HAP-1 (cell line): ENCODE data around the gene FNIP2.
A peak's percentile ranks its signal among the peaks of the same experiment; 100 is the strongest.
"Not testable (repeated sequence)": the region's sequence is repeated elsewhere in the genome, so short reads cannot be mapped to it uniquely, and the experiment has no call there.

ENCODE experiments used
- DNase-seq, 2 experiments: peaks; one replicate each; pipeline ENCODE4 v3.0.0-alpha.2; 2016 to 2020; ENCODE audit warnings: low spot score in 2 of 2
- H3K27me3 ChIP-seq: fragments of 250-450 bp; sonication (Bioruptor Pico); 2 replicates; pipeline ENCODE4 v1.5.1; 2020; ENCODE audit warnings: low read depth, mild to moderate bottlenecking, moderate library complexity
- H3K36me3 ChIP-seq: fragments of 250-450 bp; sonication (Bioruptor Pico); replicated peaks from 2 replicates; pipeline ENCODE4 v1.5.1; 2020; ENCODE audit warnings: mild to moderate bottlenecking
- H3K4me1 ChIP-seq: fragments of 250-450 bp; sonication (Bioruptor Pico); 2 replicates; pipeline ENCODE4 v1.5.1; 2020; ENCODE audit warnings: mild to moderate bottlenecking
- H3K4me3 ChIP-seq: fragments of 250-450 bp; sonication (Bioruptor Pico); 2 replicates; pipeline ENCODE4 v1.5.1; 2020; ENCODE audit warnings: mild to moderate bottlenecking, moderate library complexity
- H3K9me3 ChIP-seq: fragments of 250-450 bp; sonication (Bioruptor Pico); 2 replicates; pipeline ENCODE4 v1.5.1; 2020; ENCODE audit warnings: mild to moderate bottlenecking, moderate library complexity
- in situ Hi-C: fragments of 300-500 bp; cut with MboI; formaldehyde crosslinking; loops from 3 replicates; pipeline ENCODE4 v1.14.3; 2020; ENCODE audit warnings: low sequenced_read_pairs, inconsistent platforms, mixed read lengths

The FNIP2 gene

DNA sequence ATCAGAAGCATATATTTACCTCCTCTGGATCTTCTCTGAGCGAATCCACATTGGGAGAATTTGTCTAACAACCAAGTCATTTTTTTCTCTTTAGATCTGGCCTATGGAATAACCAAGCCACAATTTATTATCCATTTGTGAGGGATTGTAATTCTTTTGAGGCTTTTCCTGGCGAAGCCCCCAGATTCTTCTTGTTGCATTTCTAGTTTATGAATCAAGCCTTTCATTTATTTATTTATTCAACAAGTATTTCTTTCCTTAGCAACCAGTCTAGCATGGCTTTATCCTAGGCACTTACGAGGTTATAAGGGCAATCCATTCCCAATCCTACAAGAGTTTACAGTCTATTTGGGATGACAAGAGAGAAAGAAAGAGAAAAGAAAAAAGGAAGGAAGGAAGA is 18.4 kb upstream of the FNIP2 start:
- DNase-seq = no peak
- in situ Hi-C loops = no loop called here
- Histone ChIP-seq H3K36me3 (no peaks in the 10 kb centered on the region), H3K4me1 (peaks cover 8% of the 10 kb centered on the region), H3K27me3 (no peaks in the 10 kb centered on the region), H3K4me3 (no peak overlapping the region), H3K9me3 (no peaks in the 10 kb centered on the region)

DNA sequence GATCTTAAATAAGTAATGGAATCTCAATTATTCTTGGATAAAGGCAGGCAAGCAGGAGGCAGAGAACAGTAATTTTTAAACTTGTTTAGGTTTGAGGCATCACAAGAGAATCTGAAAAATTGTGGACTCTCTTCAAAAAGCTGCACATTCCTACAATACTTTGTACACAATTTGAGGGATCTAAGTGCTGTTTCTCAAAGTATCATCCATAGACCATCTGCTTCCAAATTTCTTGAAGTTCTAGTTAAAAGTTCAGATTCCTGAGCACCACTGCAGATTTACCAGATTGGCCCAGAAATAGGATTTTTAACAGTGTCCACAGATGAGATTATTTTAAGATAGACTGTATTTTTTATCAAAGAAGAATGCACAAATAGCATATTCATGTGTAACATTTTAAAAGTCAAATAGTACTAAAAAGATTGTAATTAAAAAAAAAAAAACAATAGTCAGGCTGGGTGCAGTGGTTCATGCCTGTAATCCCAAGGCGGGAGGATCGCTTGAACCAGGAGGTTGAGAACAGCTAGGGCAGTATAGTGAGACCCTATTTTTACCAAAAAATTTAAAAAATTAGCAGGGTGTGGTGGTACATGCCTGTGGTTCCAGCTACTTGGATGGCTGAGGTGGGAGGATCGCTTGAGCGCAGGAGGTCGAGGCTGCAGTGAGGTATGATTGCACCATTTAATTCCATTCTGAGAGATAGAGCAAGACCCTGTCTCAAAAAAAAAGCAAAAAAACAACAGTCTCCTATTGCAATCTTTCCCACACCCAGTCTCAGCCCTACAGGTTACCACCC is 14.2 kb upstream of the FNIP2 start:
- Histone ChIP-seq H3K4me1 (peaks cover 8% of the 10 kb centered on the region), H3K36me3 (no peaks in the 10 kb centered on the region), H3K9me3 (no peaks in the 10 kb centered on the region), H3K4me3 (no peak overlapping the region), H3K27me3 (no peaks in the 10 kb centered on the region)
- DNase-seq = no peak
- in situ Hi-C loops = no loop called here

GRCh38 chr4:158755819-158756218 is 13.0 kb upstream of the FNIP2 start:
- H3K4me3 ChIP-seq, DNase-seq, H3K4me1 ChIP-seq, H3K27me3 ChIP-seq, H3K9me3 ChIP-seq, in situ Hi-C loops, H3K36me3 ChIP-seq: not testable (repeated sequence)

GRCh38 chr4:158756588-158756987 is 12.2 kb upstream of the FNIP2 start:
- H3K36me3 ChIP-seq = no peaks in the 10 kb centered on the region
- H3K9me3 ChIP-seq = no peaks in the 10 kb centered on the region
- no peaks in the 10 kb centered on the region for H3K27me3 ChIP-seq
- no peak for DNase-seq
- no peak overlapping the region for H3K4me3 ChIP-seq
- in situ Hi-C loops = no loop called here
- H3K4me1 ChIP-seq = no peaks in the 10 kb centered on the region

DNA sequence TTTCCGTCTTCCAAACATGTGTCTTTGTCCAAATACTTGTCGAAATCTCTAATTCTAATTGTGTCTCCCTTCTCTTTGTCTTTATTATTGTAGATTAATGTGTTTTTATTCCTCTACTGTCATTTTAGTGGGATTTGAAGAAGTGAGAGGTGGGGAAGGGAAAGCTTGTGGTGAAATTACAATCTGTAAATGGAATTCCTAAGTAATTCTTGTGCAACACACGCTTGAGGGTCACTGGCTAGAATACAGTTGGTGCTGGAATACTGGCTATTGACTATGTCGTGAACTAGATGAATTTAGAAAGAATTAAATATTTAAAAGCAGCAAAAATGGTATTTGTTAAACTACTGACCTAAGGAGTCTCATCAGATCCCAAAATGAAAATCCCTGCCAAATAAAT is 10.7 kb upstream of the FNIP2 start:
- Histone ChIP-seq H3K27me3 (no peaks in the 10 kb centered on the region; the same call in 1 of the 2 replicates), H3K36me3 (no peaks in the 10 kb centered on the region), H3K4me1 (no peaks in the 10 kb centered on the region), H3K4me3 (no peak overlapping the region), H3K9me3 (no peaks in the 10 kb centered on the region)
- in situ Hi-C loops = no loop called here
- DNase-seq = no peak

DNA sequence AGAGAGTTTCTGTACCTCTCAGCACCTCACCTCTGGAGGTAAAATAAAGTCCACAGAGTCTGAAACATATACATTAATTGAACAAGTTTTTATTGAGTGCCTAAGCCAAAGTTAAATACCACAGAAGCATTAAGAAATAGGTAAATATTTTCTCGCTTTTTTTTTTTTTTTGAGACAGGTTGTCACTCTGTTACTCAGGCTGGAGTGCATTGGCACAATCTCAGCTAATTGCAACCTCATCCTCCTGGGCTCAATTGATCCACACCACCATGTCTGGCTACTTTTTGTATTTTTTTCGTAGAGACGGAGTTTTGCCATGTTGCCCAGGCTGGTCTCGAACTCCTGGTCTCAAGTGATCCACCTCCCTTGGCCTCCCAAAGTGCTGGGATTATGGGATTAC is 10.1 kb upstream of the FNIP2 start:
- DNase-seq = no peak
- no peak overlapping the region for H3K4me3 ChIP-seq
- H3K36me3 ChIP-seq = no peaks in the 10 kb centered on the region
- in situ Hi-C loops = no loop called here
- no peaks in the 10 kb centered on the region for H3K4me1 ChIP-seq
- H3K27me3 ChIP-seq = no peaks in the 10 kb centered on the region; the same call in 1 of the 2 replicates
- H3K9me3 ChIP-seq = no peaks in the 10 kb centered on the region

DNA sequence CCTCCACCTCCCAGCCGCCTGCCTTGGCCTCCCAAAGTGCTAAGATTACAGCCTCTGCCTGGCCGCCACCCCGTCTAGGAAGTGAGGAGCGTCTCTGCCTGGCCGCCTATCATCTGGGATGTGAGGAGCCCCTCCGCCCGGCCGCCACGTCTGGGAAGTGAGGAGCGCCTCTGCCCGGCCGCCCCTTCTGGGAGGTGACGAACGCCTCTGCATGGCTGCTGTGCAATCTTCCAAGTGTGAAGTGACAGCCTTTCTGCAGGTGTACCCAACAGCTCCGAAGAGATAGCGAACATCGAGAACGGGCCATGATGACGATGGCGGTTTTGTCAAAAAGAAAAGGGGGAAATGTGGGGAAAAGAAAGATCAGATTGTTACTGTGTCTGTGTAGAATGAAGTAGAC is 9.3 kb upstream of the FNIP2 start:
- H3K9me3 ChIP-seq, H3K4me3 ChIP-seq, DNase-seq, H3K36me3 ChIP-seq, H3K27me3 ChIP-seq, in situ Hi-C loops, H3K4me1 ChIP-seq: not testable (repeated sequence)

GRCh38 chr4:158760866-158761265 is 8.0 kb upstream of the FNIP2 start:
- Histone ChIP-seq H3K9me3 (no peaks in the 10 kb centered on the region), H3K4me1 (no peaks in the 10 kb centered on the region), H3K4me3 (no peak overlapping the region), H3K36me3 (no peaks in the 10 kb centered on the region), H3K27me3 (no peaks in the 10 kb centered on the region; the same call in 1 of the 2 replicates)
- no peak for DNase-seq
- in situ Hi-C loops = no loop called here

DNA sequence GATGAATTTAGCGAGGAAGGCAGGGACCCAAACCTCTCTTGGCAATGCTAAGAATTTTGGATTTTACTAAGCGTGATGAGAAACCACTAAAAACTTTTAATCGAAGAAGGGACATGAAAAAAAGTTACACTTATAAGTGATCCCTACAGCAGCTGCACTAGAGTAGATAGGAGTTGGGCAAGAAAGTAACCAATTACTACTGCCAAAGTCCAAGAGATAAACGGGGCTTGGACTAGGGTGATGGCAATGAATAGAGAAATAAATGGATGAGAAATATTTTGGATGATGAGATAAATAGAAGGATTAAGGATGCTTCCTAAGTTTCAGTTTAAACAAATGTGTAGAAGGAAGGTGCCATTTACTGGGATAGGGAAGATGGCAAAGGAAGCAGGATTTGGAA is 6.3 kb upstream of the FNIP2 start:
- Histone ChIP-seq H3K4me3 (no peak overlapping the region), H3K9me3 (no peaks in the 10 kb centered on the region), H3K36me3 (no peaks in the 10 kb centered on the region), H3K27me3 (no peaks in the 10 kb centered on the region; the same call in 1 of the 2 replicates), H3K4me1 (no peaks in the 10 kb centered on the region)
- DNase-seq = no peak
- in situ Hi-C loops = no loop called here

DNA sequence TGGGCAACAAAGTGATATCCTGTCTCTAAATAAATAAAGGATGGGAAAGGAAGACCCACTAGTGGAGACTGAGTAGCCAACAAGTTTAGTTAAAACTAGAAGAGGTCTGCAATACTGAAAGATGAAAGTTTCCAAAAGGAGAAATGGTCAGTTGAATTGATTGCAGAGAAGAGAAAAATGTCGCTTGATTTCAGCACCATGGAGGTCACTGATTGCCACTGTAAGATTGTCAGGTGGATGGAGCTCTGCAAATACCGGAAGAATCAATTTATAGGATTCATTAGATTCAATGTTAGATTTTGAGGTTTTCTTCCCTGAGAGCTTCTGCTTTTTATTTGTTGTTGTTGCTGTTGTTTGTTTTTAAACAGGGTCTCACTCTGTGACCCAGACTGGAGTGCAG is 5.4 kb upstream of the FNIP2 start:
- in situ Hi-C loops = no loop called here
- H3K36me3 ChIP-seq = no peaks in the 10 kb centered on the region
- no peaks in the 10 kb centered on the region; the same call in 1 of the 2 replicates for H3K27me3 ChIP-seq
- DNase-seq = no peak
- H3K9me3 ChIP-seq = no peaks in the 10 kb centered on the region
- H3K4me3 ChIP-seq = no peak overlapping the region
- peaks cover 4% of the 10 kb centered on the region; the same call in 1 of the 2 replicates for H3K4me1 ChIP-seq

DNA sequence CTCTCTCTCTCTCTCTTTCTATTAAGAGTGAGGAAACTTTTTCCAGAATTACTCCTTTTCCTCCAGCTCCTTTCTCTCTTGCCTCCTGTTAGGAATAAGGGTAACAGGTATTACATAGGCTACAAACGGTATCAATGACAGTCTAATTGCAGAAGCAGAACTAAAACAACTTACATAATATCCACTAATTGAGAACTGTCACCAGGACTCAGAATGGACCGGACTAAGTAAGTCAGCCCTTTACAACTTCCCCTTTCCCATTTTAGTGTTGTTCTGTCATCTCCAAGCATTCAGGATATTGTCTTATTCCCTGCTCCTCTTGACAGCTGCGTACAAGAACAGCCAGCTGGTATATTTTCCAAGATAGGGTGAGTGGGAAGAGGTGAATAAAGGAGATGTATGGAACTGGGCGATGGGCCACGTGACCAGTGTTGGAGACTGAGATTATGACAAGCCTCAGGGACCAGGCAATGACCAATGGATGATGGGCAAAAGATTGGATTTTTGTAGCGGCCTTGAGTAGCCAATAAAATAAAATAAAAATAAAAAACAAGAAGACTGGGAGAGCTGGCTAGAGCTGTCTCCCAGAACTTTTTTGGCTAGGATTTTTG is 2.3 kb upstream of the FNIP2 start:
- Histone ChIP-seq H3K4me3 (no peak overlapping the region), H3K27me3 (no peaks in the 10 kb centered on the region; the same call in 1 of the 2 replicates), H3K4me1 (peaks cover 16% of the 10 kb centered on the region), H3K36me3 (no peaks in the 10 kb centered on the region), H3K9me3 (no peaks in the 10 kb centered on the region)
- DNase-seq = no peak
- in situ Hi-C loops = no loop called here

DNA sequence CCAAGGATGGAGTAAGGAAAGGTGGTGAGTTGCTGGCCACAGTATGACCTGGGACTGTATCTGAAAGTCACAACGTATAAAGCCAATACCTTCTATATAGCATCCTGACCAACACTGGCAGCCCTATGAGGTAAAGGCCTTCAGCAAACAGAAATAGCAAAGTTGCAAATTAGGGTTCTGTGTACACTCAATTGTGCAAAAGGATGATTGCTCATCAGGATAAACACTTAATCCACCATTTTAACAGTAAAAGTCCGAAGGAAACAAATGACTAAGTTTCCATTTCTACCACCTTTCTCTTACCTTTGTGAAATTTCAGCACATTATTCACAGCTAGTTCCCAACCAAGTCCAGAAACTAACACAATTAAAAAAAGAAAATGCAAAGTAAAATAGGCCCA is 1.4 kb upstream of the FNIP2 start:
- Histone ChIP-seq H3K27me3 (no peaks in the 10 kb centered on the region; the same call in 1 of the 2 replicates), H3K9me3 (no peaks in the 10 kb centered on the region), H3K36me3 (no peaks in the 10 kb centered on the region), H3K4me1 (peaks cover 22% of the 10 kb centered on the region), H3K4me3 (no peak overlapping the region)
- in situ Hi-C loops = no loop called here
- DNase-seq = no peak

GRCh38 chr4:158769175-158769921 is 522 bp downstream of the FNIP2 start:
- DNase-seq = peak in 1 of 2 experiments; percentile 48
- Histone ChIP-seq H3K4me3 (peak overlapping the region; percentile 73), H3K27me3 (no peaks in the 10 kb centered on the region), H3K4me1 (peaks cover 22% of the 10 kb centered on the region), H3K36me3 (no peaks in the 10 kb centered on the region), H3K9me3 (no peaks in the 10 kb centered on the region)
- in situ Hi-C loops = no loop called here

DNA sequence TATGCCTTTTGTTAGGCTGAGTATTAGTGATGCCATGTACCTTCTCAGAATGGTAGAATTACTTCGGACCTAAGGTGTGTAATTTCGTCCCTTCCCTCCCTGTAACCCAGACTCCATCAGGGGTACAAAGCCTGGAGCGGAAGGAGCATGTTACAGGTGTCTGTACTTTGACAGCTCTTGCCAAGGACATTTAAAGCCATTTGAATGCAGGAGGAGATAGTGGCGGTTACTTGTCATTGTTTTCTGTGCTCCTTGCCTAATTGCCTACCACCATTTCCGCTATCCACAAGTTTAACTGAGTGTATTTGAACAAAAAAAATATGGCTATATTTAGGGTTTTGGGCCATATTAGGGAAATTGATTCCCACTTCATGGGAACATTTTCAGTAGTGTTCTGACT is 1.8 kb downstream of the FNIP2 start:
- in situ Hi-C loops = no loop called here
- Histone ChIP-seq H3K36me3 (no peaks in the 10 kb centered on the region), H3K27me3 (no peaks in the 10 kb centered on the region), H3K4me3 (no peak overlapping the region), H3K9me3 (no peaks in the 10 kb centered on the region), H3K4me1 (peaks cover 22% of the 10 kb centered on the region)
- DNase-seq = no peak
